ENCODE data around the gene XYLT1.
"Not testable (repeated sequence)": the region's sequence is repeated elsewhere in the genome, so short reads cannot be mapped to it uniquely, and the experiment has no call there.

The XYLT1 gene

GRCh38 chr16:17350207-17350606 is 120.6 kb downstream of the XYLT1 start:
- no peak for DNase-seq

- DNase-seq: no peak
Measured at GRCh38 chr16:17348826-17349225, 121.9 kb downstream of the XYLT1 start.

DNA sequence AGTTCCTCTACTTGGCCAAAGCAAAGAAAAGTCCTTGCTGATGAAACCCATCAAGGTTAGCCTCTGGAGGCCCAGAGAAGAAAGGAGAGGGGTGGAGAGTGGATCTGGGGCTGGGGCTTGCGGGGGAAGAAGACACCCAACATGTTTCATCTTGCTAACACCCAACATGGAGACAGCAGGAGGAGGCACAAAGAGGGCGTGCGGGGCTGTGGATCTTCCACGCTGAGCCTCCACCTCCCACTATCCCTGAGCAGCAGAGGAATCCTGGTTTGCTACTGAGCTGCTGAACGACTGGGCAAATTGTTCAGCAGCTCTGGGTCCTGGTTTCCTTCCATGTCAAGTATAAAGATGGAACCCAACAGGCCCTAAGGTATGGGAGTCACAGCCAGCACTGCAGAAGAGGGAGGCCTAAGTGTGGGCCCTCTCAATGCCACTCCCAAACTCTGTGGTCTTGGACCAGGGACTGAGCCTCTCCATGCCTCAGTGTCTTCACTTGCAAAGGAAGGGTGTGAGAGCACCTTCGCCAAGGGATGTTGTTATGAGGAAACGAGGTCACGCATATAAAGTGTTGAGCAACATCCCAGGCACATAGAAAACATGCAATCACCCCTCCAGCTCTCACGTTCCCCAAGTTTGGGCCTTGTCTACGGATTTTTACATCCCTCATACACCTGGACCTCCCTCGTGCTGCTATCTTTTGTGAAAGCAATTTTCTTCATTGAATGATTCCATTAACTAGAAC is 122.5 kb downstream of the XYLT1 start:
- no peak for DNase-seq

GRCh38 chr16:17347624-17348023 is 123.1 kb downstream of the XYLT1 start:
- no peak for DNase-seq

DNA sequence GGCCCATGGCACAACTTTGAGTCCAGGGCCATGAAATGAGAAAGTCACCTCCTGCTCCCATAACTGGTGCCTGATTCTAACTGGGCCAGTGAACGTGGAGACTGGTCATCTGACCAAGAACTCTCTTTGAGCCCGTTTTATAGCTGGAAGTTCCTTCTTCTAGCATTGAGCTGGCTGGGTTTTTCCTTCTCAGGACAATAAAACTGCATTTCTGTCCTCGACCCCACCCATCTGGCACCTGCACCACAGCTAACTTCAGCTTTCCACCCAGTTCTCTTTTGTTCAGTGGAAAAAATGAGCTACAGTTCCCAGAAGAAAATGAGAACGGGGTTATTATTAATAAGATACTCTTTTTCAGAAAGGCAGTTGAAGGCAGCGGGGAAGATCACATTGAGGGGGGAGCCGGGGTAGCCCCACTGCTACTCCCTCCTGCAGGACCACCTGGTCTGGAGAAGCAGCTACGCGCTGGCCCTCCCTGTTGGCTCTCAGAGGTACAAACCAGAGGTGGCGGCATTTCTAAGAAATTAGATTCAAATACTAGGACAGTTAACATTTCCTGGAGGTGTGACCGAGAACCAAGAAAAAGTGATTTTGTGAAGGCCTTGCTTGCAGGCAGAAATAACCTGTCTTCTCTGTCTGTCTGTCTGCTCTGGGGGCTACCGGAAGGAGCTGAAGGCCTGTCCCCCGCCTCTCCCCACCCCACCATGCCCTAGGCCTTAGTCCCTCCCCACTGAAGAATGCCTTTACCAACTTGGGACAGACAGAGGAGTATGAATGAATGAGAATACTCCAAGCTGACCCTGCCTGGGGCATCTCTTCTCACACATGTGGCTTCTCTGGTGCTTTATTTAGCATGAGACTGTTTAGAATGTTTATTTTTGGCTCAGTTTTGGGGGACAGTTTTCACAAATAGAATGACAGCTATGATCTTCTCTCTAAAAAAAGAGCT is 123.9 kb downstream of the XYLT1 start:
- no peak for DNase-seq

DNA sequence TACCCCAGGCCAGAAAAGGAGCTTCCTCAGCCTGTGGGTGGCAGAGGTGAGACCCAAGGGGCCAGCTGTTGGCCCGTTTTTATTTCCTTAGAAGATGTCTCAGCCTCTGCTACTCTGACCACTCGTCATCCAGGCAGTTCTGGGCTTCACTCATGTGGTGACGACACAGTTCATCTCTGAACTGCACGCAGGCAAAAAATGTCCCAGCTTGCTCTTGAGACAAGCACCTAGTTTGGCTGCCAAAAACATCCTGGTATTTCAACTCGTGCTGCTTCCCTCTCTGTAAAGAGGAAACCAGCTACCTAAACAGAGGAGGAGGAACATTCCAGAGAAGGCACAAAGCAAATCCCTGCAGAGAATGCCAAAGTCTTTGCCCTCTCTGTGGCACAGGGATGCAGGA is 125.7 kb downstream of the XYLT1 start:
- no peak for DNase-seq

DNA sequence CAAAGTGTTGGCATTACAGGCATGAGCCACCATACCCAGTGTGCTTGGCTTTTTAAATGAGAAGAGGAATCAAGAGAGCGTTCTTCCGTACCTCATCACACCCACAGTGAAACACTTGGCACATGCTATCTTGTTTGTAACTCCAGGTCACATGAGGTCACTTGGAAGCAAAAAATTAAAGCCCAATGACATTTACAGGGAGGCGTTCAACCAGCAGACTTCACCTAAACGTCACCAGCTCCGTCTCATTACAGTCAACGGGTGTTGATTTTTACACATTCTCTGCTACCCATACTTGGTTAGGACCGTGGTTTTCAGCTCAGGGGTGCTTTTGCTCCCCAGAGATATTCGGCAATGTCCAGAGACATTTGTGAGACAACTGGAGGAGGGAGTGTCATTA is 127.0 kb downstream of the XYLT1 start:
- DNase-seq: no peak

DNA sequence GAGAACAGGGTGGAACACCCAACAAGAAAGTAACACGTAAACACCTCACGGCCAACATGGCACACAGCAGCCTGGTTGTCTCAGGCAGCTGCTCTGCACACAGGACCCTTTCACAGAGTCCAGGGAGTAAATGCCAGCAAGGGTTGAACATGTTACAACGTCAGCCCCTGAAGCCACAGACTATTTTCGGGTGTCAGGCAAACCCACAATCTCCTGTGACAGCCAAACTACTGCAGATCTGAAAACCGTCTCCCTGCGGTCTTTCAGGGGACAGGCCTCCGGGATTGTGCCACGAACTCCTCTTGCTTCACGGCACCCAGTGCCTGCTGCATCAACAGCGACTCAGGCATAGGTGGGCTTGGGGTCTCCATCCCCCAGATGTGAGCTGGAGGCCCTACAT is 127.7 kb downstream of the XYLT1 start:
- DNase-seq: no peak

- DNase-seq: no peak
Measured at GRCh38 chr16:17342031-17342430, 128.7 kb downstream of the XYLT1 start.

DNA sequence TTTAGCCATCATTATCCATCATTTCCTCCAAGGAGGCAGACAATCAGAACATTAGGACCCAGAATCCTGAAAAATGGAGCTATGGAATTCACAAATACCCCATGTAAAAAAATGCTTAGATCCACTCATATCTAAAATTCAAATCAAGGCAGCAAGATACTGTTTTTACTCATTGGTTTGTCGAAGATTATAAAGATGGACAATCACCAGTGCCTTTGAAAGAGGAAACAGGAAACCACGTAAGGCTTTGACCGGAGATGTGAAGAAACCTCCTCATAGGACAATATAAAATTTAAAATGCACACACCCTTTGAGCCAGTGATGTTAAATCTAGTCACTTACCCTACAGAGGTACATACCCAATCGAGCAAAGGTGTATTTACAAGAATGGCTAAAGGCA is 130.0 kb downstream of the XYLT1 start:
- no peak for DNase-seq

DNA sequence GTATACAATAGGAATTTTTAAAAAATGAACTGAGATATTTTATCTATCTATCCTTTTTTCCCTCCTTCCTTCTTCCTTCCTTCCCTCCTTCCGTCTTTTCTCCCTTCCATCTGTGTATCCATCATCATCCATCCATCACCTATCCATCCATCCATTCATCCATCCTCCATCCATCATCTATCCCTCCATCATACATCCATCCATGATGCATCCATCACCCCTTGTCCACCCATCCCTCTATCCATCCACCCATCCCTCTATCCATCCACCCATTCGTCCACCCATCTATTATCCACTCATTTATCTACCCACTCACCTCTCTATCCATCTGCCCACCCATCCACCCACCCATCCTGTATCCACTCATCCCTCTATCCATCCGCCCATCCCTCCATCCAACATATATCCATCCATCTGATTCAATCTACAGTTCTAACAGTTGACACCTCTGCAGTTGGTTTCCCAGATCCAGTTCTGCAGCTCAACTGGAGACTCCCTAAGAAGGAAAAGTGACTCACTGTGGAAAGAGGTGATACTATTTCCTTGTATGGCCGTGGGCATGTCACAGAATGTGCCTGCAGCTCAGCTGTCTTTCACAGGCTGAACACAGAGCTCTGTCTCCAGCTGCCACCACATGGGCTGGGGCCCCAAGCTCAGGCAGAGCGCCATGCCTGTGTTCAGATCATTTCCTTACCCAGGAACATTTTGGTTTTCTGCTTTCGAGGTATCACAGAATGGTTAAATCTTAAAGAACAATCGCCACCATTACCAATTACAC is 130.8 kb downstream of the XYLT1 start:
- no peak for DNase-seq

DNA sequence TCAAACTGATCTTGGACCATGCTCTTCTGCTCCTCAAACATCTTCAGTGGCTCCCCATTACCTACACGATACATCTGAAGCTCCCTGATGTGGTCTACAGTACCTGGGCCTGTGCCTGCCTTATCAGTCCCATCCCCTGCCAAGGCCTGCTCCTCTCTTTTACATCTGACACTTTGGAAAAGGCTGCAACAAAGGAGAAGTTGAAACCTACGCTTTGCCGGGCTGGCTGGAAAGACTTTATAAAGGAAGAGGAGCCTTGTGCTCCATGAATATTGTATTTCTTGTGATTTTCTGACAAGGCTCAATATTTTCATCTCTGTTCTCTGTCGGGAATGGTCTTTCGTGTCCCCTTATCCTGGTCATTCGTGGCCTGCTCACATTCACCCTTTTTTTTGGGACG is 132.5 kb downstream of the XYLT1 start:
- no peak for DNase-seq

GRCh38 chr16:17336530-17336900 is 134.2 kb downstream of the XYLT1 start:
- DNase-seq: no peak

- no peak for DNase-seq
Measured at GRCh38 chr16:17335826-17336529, 134.8 kb downstream of the XYLT1 start.

GRCh38 chr16:17335406-17335805 is 135.4 kb downstream of the XYLT1 start:
- DNase-seq: not testable (repeated sequence)

GRCh38 chr16:17334096-17334495 is 136.7 kb downstream of the XYLT1 start:
- DNase-seq: no peak

- DNase-seq: no peak
Measured at GRCh38 chr16:17333229-17333628, 137.5 kb downstream of the XYLT1 start.

GRCh38 chr16:17331991-17332390 is 138.8 kb downstream of the XYLT1 start:
- no peak for DNase-seq

DNA sequence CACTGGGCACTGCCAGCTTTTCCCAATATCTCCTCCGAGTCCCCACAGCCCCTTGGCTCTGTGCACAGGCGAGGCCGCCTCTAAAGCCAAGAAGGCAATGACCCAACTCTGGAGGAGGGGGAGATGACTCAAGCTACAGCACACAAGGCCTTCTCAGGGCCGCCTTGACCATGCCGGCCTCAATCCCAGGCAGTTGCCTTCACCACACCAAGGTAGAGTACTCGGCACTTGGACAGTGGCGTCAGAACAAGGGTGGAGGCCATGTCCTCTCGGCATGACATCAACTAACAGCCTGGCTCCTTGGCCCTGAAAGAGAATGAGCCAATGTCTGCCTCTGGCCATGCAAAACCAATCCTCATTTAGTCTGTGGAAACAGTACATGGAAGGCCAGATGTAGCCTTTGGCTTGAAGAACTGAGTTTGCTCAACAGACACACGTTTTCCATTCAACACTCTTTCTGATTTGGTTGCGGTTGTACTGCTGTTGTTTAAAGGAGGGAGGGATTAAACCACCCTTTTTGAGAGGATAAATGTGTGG is 139.6 kb downstream of the XYLT1 start:
- no peak for DNase-seq

DNA sequence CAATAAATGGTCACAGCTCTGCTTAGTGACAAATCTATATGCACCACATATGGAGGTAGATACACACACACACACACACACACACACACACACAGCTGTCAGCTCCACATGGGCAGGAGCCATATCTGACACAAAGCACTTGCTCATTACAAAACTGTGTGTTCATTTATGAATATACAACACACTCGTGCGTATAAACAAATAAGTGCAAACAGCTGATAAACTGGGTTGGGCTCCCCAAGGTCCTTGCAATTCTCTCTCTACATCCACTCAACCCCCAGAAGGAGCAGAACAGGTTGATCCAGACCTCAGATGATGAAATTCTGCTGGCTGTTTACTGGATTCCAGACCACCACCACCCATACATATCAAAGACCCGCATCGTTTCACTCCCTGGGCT is 140.7 kb downstream of the XYLT1 start:
- DNase-seq: no peak

GRCh38 chr16:17329391-17329790 is 141.4 kb downstream of the XYLT1 start:
- no peak for DNase-seq

DNA sequence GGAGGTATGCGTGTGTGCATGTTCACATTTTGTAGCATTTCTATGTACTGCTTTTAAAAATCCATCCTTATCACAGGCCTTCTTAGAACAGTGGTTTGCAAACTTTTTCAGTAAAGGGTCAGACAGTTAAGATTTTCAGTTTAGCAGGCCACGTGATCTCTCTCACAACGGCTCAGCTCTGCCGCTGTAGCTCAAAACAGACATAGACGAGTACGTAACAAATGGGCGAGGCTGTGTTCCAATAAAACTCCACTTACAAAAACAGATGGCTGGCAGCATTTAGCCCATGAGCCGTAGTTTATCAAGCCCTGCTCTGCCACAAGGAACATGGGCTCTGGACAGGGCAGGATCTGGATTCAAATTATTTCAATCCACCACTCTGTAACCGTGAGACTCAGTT is 141.8 kb downstream of the XYLT1 start:
- no peak for DNase-seq
